Bronchial epithelial cell (primary cell): ENCODE data around the gene SLX4IP. TPM values are rescaled to one million over a fixed set of nuclear protein-coding genes. Genes with fewer than 3 reads are reported as not detected.

Experiments
- DNase-seq: peaks from one replicate; pipeline ENCODE4 v3.0.0-alpha.2; 2010; ENCODE audit warnings: low read depth
- FAIRE-seq: peaks from 2 replicates; lab custom pipeline; 2011; peaks lifted over from hg19 to GRCh38; lab: Jason Lieb, UNC
- H3K27me3 ChIP-seq: 2 replicates; pipeline ENCODE4 v1.5.1; 2011; ENCODE audit warnings: low read length; ENCODE audit not compliant: control insufficient read depth, insufficient read depth
- H3K36me3 ChIP-seq: 2 replicates; pipeline ENCODE4 v1.5.1; 2011; ENCODE audit warnings: low read length; ENCODE audit not compliant: control insufficient read depth, insufficient read depth
- H3K4me3 ChIP-seq: 2 replicates; pipeline ENCODE4 v1.5.1; 2011; ENCODE audit warnings: mild to moderate bottlenecking, low read depth, low read length, control low read depth
- total RNA-seq: library from RNA; depleted of rRNA; stranded (reverse); fragments of >200 nt; gene quantifications from 2 replicates; pipeline ENCODE4 v1.2.1, GENCODE V29; 2014
- TF ChIP-seq, protein P1 (sequence below): IDR thresholded peaks from 2 replicates; pipeline ENCODE4 v1.5.1; 2011; ENCODE audit warnings: mild to moderate bottlenecking, moderate library complexity, low read length, control low read depth, inconsistent platforms; ENCODE audit not compliant: insufficient read depth, severe bottlenecking

Gene SLX4IP
- total RNA-seq, 1 donor from 2014 or later = 3.9 TPM

DNA sequence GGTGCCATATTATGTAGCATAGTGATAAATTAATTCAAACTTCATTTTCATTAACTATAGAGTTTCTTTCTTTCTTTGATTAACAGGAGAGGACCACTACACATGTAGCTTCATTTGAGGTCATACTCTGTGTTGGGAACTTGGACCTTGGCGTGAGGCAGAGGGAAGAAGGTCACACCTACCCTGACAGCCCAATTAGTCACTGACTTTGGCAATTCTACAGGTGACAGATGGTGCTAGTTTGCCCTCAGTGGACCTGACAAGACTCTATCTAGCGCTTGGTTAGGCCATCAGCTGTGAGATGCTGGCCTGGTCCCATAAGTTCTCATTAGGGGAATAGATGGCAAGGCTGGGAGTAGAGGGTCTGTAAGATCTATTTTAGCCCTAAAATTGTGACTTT, 14.2 kb downstream of the SLX4IP start:
- H3K36me3 ChIP-seq = no peaks in the 10 kb centered on the region
- H3K27me3 ChIP-seq = no peaks in the 10 kb centered on the region
- FAIRE-seq (no peak), DNase-seq (peak; percentile 29)
- TF ChIP-seq, protein P1, sequence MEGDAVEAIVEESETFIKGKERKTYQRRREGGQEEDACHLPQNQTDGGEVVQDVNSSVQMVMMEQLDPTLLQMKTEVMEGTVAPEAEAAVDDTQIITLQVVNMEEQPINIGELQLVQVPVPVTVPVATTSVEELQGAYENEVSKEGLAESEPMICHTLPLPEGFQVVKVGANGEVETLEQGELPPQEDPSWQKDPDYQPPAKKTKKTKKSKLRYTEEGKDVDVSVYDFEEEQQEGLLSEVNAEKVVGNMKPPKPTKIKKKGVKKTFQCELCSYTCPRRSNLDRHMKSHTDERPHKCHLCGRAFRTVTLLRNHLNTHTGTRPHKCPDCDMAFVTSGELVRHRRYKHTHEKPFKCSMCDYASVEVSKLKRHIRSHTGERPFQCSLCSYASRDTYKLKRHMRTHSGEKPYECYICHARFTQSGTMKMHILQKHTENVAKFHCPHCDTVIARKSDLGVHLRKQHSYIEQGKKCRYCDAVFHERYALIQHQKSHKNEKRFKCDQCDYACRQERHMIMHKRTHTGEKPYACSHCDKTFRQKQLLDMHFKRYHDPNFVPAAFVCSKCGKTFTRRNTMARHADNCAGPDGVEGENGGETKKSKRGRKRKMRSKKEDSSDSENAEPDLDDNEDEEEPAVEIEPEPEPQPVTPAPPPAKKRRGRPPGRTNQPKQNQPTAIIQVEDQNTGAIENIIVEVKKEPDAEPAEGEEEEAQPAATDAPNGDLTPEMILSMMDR = no peak
- H3K4me3 ChIP-seq = no peak overlapping the region

DNA sequence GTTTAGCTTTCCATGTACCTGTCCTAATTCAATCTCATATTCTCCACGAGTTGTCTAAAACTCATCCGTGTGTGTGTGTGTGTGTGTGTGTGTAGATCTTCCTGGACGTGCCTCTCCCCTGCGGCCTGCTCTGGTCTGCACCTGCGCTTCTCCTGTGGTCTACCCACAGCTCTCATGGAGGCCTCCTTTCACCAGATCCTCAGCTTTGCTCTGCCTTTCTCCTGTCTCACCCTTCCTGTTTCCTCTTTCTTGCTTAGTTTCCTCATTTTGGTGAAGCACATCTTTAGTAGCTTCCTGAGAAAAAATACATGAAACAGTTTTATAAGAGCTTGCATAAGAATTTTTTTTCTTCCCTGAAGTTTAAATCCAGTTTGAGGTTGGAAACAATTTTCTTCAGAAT, 18.1 kb downstream of the SLX4IP start:
- TF ChIP-seq, protein P1 = no peak
- Histone ChIP-seq H3K4me3 (no peak overlapping the region), H3K36me3 (no peaks in the 10 kb centered on the region), H3K27me3 (no peaks in the 10 kb centered on the region)
- no peak for FAIRE-seq
- no peak for DNase-seq

DNA sequence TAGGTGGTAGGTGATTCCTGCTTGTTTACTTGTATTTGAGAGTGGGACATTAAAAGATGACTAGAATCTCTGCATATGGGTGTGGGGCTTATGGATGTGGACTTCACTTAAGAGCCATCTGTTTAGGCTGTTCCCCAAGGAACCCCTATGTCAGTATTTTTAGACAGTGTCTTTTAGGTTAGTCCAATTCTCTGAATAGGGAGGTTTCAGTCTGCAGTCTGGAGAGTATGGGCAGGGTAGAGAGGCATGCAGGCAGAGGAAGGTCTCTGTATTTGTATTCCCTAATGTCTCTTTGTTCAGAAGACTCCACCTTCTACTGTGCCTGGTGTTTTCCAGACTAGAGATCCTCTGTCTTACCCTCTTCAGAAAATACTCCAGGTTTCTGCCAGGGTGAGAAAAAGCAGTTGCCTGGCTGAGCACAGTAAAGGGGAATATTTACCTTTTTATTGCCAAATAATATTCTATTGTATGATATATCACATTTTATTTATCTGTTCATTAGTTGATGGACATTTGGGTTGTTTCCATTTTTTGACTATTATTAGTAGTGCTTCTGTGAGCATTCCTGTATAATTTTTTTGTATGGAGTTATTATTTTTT, 19.1 kb downstream of the SLX4IP start:
- no peaks in the 10 kb centered on the region for H3K27me3 ChIP-seq
- FAIRE-seq (no peak), DNase-seq (no peak)
- TF ChIP-seq, protein P1 = no peak
- no peaks in the 10 kb centered on the region for H3K36me3 ChIP-seq
- no peak overlapping the region for H3K4me3 ChIP-seq

DNA sequence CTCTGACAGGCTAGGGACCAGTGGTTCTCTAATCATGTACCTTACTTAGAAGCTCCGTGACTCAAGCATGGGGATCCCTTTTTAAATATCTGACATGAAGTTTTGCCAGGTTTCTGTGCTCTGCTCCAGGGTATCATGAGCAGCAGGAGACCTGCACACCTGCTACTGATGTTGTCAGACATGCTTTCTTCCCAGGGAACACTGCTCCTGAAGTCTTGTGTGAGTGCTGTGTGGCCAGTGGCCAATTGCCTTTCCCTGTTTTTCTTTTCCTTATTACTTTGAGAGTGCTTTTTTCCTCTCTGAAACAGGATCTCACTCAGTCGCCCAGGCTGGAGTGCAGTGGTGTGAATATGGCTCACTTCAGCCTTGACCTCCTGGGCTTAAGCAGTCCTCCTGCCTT, 26.4 kb downstream of the SLX4IP start:
- H3K27me3 ChIP-seq = no peaks in the 10 kb centered on the region
- peaks cover 2% of the 10 kb centered on the region for H3K36me3 ChIP-seq
- H3K4me3 ChIP-seq = no peak overlapping the region
- no peak for FAIRE-seq
- DNase-seq = no peak
- TF ChIP-seq, protein P1 = no peak

DNA sequence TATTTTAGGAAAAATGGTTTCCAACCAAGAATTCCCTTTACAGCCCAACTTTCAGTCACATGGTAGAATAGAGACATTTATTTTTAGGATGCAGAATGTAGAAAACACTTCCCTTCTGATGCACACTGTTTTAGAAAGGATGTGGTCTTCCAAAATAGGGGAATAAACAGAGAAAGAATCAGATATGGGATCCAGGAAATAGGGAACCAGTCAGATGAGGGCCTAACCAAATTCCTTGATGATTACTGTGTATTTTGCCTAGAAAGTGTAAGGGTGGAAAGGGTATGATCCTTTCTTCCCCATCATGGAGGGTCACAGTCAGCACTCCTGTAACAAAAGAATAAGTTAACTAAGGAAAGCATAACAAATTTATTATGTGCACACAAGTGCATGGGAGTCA, 27.4 kb downstream of the SLX4IP start:
- TF ChIP-seq, protein P1 = no peak
- DNase-seq = no peak
- Histone ChIP-seq H3K36me3 (peaks cover 2% of the 10 kb centered on the region), H3K4me3 (no peak overlapping the region), H3K27me3 (no peaks in the 10 kb centered on the region)
- FAIRE-seq = no peak

DNA sequence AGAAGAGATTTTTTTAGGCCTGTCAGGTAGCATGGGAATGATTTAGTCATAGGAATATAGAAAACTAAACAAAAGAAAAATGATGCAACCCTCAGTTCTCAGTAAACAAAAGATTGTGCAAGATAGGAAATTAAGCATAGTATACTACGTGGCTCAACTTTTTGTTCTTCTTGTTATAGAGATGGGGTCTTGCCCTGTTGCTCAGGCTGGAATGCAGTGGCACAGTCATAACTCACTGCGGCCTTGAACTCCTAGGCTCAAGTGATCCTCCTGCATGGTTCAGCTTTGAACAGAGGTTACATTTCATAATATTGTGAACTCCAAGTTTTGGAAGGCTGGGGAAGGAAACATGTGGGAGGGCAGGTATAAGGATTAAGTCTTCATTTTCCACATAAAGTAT, 28.5 kb downstream of the SLX4IP start:
- Histone ChIP-seq H3K27me3 (no peaks in the 10 kb centered on the region), H3K4me3 (no peak overlapping the region), H3K36me3 (peaks cover 2% of the 10 kb centered on the region)
- FAIRE-seq (no peak), DNase-seq (peak; percentile 74)
- TF ChIP-seq, protein P1 = no peak
